Epithelial cell of esophagus (primary cell): ENCODE results near the gene ATP8B2.
A peak's percentile ranks its signal among the peaks of the same experiment; 100 is the strongest.
"Not testable (repeated sequence)": the region's sequence is repeated elsewhere in the genome, so short reads cannot be mapped to it uniquely, and the experiment has no call there.

ENCODE experiments used
- DNase-seq: peaks from one replicate; pipeline ENCODE4 v3.0.0; 2010; ENCODE audit warnings: low read depth
- H3K4me3 ChIP-seq: 2 replicates; pipeline ENCODE4 v1.5.1; 2011; ENCODE audit warnings: mild to moderate bottlenecking, low read length, control low read depth
- CTCF ChIP-seq: IDR thresholded peaks from 2 replicates; pipeline ENCODE4 v1.5.1; 2011; ENCODE audit warnings: low read depth, mild to moderate bottlenecking, low read length, control low read depth, inconsistent platforms; ENCODE audit not compliant: insufficient read depth; ENCODE audit errors: missing control alignments

ATP8B2 gene

GRCh38 chr1:154304664-154305337 lies 20.5 kb upstream of the ATP8B2 start:
- no peak overlapping the region for H3K4me3 ChIP-seq
- TF ChIP-seq CTCF = no peak
- peak; percentile 39 for DNase-seq

GRCh38 chr1:154306151-154306550 lies 19.2 kb upstream of the ATP8B2 start:
- no peak for TF ChIP-seq CTCF
- no peak overlapping the region for H3K4me3 ChIP-seq
- DNase-seq = no peak

- H3K4me3 ChIP-seq, DNase-seq: not testable (repeated sequence)
Observed at GRCh38 chr1:154307670-154308270, 17.6 kb upstream of the ATP8B2 start.

GRCh38 chr1:154309136-154309535 lies 16.2 kb upstream of the ATP8B2 start:
- H3K4me3 ChIP-seq, DNase-seq: not testable (repeated sequence)

- not testable (repeated sequence) for H3K4me3 ChIP-seq, DNase-seq
Observed at GRCh38 chr1:154312229-154313065, 12.9 kb upstream of the ATP8B2 start.

- no peak for DNase-seq
- no peak for TF ChIP-seq CTCF
- H3K4me3 ChIP-seq = no peak overlapping the region
Observed at GRCh38 chr1:154313066-154313356, 12.3 kb upstream of the ATP8B2 start.

GRCh38 chr1:154314226-154314625 lies 11.1 kb upstream of the ATP8B2 start:
- DNase-seq, H3K4me3 ChIP-seq: not testable (repeated sequence)

- DNase-seq = no peak
- H3K4me3 ChIP-seq = no peak overlapping the region
- no peak for TF ChIP-seq CTCF
Observed at GRCh38 chr1:154316704-154317103, 8.6 kb upstream of the ATP8B2 start.

- TF ChIP-seq CTCF = no peak
- no peak overlapping the region for H3K4me3 ChIP-seq
- DNase-seq = peak; percentile 29
Observed at GRCh38 chr1:154318386-154318785, 6.9 kb upstream of the ATP8B2 start.
